GM19395 (cell line): ENCODE data around the gene SMYD4.

ENCODE experiments used
- ATAC-seq: cut with Tn5 transposase; IDR thresholded peaks from one replicate; pipeline ENCODE4 v1.9.1; 2021; ENCODE audit warnings: mild to moderate bottlenecking, moderate library complexity; ENCODE audit not compliant: unreplicated experiment

SMYD4 gene

DNA sequence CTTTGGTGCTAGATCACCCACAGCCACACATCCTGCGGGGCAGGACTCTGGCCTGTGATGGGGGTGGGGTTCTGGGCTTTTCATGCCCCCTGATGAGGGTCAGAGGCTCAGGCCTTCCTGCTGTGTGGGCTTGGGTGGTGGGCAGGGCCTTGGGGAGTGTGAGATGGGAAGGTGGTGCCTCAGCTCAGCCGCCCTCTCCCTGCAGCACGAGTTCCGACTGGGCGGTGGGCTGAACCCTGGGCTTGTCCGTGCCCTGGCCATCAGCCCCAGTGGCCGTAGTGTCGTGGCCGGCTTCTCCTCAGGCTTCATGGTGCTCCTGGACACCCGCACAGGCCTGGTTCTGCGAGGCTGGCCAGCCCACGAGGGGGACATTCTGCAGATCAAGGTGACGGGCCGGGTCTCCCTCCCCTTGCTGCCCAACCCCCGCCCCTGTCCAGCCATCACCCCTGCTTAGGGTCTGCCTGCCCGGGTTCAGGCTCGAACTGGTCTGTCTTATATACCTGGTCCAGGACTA is 93.8 kb downstream of the SMYD4 start:
- ATAC-seq: no peak

DNA sequence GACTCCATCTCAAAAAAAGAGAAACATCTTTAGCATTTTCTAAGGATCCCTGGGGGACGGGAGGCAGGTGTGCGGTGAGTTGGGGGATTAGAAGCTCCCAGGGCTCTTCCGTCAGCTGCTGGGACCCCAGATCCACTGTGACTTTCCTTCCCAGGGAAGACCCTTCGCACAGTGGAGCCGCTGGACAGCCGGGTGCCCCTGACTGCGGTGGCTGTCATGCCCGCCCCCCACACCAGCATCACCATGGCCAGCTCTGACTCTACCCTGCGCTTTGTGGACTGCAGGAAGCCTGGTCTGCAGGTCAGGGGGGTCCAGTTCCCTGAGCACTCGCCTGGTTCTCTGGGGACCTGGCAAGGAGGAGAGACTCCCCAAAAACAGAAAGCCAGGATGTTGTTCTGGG is 94.3 kb downstream of the SMYD4 start:
- ATAC-seq: no peak

- ATAC-seq: no peak
Observed at GRCh38 chr17:1733759-1734158, 95.9 kb downstream of the SMYD4 start.

DNA sequence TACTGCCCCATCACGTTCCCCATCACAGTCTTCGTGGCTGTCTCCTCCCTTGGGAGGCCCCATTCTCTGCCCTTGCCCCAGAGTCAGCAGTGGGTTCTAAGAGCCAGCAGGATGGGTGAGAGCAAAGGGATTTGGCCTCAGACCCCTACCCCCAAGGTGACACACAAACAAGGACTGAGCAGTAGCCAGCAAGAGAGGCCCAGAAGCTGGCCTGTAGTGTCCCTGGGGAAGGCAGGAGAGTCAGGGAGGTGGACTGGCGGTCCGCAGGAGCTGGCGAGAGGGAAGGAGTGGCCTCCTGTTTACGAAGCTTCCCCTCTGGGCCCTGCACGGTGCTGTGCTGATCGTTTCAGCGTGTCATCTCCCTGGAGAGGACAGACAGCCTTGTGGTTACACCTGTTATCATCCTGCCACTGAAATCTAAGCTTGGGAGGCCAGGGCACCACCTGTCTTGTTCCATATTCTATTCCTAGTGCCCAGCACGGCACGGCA is 96.8 kb downstream of the SMYD4 start:
- ATAC-seq: no peak

DNA sequence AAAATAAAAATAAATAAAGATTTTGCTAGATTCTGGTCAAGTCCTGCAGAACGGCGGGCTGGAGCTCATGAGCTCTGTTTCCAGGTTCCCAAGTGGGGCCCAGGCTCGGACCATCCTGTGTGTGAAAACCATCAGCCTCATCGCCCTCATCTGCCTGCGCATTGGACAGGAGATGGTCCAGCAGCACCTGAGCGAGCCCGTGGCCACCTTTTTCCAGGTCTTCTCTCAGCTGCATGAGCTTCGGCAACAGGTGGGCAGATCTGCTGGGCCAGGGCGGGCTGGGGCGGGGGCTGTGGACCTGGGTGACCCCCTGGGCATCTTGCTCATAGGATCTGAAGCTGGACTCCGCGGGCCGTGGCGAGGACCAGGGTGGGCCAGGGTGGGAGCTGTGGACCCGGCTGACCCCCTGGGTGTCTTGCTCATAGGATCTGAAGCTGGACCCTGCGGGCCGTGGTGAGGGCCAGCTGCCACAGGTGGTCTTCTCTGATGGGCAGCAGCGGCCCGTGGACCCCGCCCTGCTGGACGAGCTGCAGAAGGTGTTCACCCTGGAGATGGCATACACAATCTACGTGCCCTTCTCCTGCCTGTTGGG is 97.4 kb downstream of the SMYD4 start:
- no peak for ATAC-seq

DNA sequence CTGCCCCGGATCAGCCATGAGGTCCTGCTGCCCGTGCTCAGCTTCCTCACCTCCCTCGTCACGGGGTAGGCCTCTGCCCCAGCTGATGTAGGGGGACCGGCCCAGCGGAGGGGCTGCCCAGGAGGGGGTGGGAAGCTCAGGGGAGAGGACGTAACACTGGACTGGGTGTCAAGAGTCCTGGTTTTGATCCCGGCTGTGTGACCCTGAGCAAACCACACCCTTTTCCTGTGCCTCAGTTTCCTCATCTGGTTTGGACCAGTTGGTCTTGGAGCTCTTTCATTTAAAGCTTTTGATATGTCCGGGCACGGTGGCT is 98.6 kb downstream of the SMYD4 start:
- ATAC-seq: no peak

DNA sequence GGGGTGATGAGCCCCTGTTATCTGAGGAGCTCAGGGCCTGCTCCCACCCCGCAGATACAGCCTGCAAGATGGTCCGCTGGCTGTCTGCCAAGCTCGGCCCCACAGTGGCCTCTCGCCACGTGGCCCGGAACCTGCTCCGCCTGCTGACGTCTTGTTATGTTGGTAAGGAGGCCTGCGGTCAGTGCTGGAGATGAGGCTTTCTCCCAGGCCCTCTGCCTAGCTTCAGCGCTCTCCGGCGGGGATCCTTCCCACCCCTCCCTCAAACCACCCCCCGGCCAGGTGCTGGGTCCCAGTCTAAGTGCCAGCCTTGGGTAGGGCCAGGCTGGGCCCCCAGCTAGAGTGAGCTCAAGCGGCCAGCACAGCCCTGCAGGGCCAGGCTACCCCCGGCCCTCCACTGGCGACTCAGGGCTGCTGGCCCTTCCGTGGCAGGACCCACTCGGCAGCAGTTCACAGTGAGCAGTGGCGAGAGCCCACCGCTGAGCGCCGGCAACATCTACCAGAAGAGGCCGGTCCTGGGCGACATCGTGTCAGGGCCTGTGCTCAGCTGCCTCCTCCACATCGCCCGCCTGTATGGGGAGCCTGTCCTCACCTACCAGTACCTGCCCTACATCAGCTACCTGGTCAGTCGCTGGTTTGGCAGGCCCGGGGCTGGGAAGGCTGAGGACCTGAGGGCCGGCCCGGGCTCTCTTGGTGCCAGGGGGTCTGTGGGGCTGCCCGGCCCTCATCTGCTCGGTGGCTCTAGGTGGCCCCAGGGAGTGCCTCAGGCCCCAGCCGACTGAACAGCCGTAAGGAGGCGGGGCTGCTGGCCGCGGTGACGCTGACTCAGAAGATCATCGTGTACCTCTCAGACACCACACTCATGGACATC is 99.1 kb downstream of the SMYD4 start:
- ATAC-seq: no peak

GRCh38 chr17:1729966-1730325 is 99.8 kb downstream of the SMYD4 start:
- no peak for ATAC-seq
